Upper lobe of right lung (tissue), 1 donor: ENCODE results near the gene MOGAT3. TPM values are rescaled to one million over a fixed set of nuclear protein-coding genes. Genes with fewer than 3 reads are reported as not detected.
A peak's percentile ranks its signal among the peaks of the same experiment; 100 is the strongest.

Source experiments
- ATAC-seq: fragments of 200-7000 bp; cut with Tn5 transposase; one replicate; pipeline ENCODE4 v1.9.1; 2020; ENCODE audit warnings: mild to moderate bottlenecking, moderate library complexity
- DNase-seq: peaks from one replicate; pipeline ENCODE4 v3.0.0-alpha.2; 2020
- H3K27ac ChIP-seq: fragments of 200-600 bp; one replicate; pipeline ENCODE4 v1.8.0; 2022
- H3K27me3 ChIP-seq: fragments of 200-600 bp; one replicate; pipeline ENCODE4 v1.8.0; 2022; ENCODE audit warnings: mild to moderate bottlenecking
- H3K36me3 ChIP-seq: fragments of 200-600 bp; one replicate; pipeline ENCODE4 v1.8.0; 2022
- H3K4me1 ChIP-seq: fragments of 200-600 bp; one replicate; pipeline ENCODE4 v1.8.0; 2022
- H3K4me3 ChIP-seq: fragments of 200-600 bp; one replicate; pipeline ENCODE4 v1.8.0; 2022; ENCODE audit warnings: mild to moderate bottlenecking
- H3K9me3 ChIP-seq: fragments of 200-600 bp; one replicate; pipeline ENCODE4 v1.8.0; 2022
- CTCF ChIP-seq: fragments of 200-600 bp; IDR thresholded peaks from one replicate; pipeline ENCODE4 v1.8.0; 2022; ENCODE audit warnings: antibody characterized with exemption
- intact Hi-C: fragments of 100-400 bp; cut with DNase I; formaldehyde crosslinking; loops from one replicate; pipeline ENCODE4 v1.11.0; 2022
- total RNA-seq: library from RNA; stranded (reverse); fragmentation: NEBNext Ultra II Directional; extraction: Animal tissue kit (Norgen Biotek cat#: 25700); gene quantifications from one replicate; pipeline ENCODE4 v1.2.1, GENCODE V29; 2021
- donor health status: DM: no; HTN: yes; CAD: no; lungs with severe emphysema.

The MOGAT3 gene
- total RNA-seq, 1 donor from 2014 or later: not detected

GRCh38 chr7:101218236-101219125, 17.6 kb upstream of the MOGAT3 start:
- ATAC-seq (no peak), DNase-seq (no peak)
- Histone ChIP-seq H3K27ac (peak overlapping the region; percentile 88), H3K4me1 (peaks cover 16% of the 10 kb centered on the region), H3K4me3 (peak overlapping the region; percentile 95), H3K27me3 (no peaks in the 10 kb centered on the region), H3K36me3 (peaks cover 38% of the 10 kb centered on the region), H3K9me3 (no peaks in the 10 kb centered on the region)
- TF ChIP-seq CTCF: no peak
- intact Hi-C loops: no loop called here

GRCh38 chr7:101217388-101218235, 16.8 kb upstream of the MOGAT3 start, which contains the start of the genes PLOD3 and ZNHIT1:
TSS of gene PLOD3 (minus strand) at chr7:101217581. CDS start at chr7:101217274, 307 bp downstream.
TSS of gene ZNHIT1 (plus strand) at chr7:101218165. CDS start at chr7:101218196, 31 bp downstream.
- ATAC-seq: peak; percentile 92

GRCh38 chr7:101216860-101217387, 16.1 kb upstream of the MOGAT3 start:
- no peaks in the 10 kb centered on the region for H3K9me3 ChIP-seq
- no peaks in the 10 kb centered on the region for H3K27me3 ChIP-seq
- ATAC-seq: no peak
- intact Hi-C loops: no loop called here
- TF ChIP-seq CTCF: no peak
- H3K4me1 ChIP-seq: peaks cover 16% of the 10 kb centered on the region
- DNase-seq: no peak
- H3K36me3 ChIP-seq: peaks cover 34% of the 10 kb centered on the region
- H3K27ac ChIP-seq: peak overlapping the region; percentile 88
- H3K4me3 ChIP-seq: peak overlapping the region; percentile 95

More at GRCh38 chr7:101217388-101218235, 16.8 kb upstream of the MOGAT3 start, which contains the start of the genes PLOD3 and ZNHIT1:
- Histone ChIP-seq H3K27me3 (no peaks in the 10 kb centered on the region), H3K9me3 (no peaks in the 10 kb centered on the region), H3K4me1 (peaks cover 16% of the 10 kb centered on the region), H3K36me3 (peaks cover 38% of the 10 kb centered on the region), H3K27ac (peak within 1 kb of the TSS; percentile 88), H3K4me3 (peak within 1 kb of the TSS; percentile 95)
- DNase-seq: peak; percentile 96
- intact Hi-C loops: no loop called here
- TF ChIP-seq CTCF: peak; percentile 16

GRCh38 chr7:101216001-101216859, 15.4 kb upstream of the MOGAT3 start:
- TF ChIP-seq CTCF: no peak
- intact Hi-C loops: no loop called here

GRCh38 chr7:101212014-101212413, 11.2 kb upstream of the MOGAT3 start:
- no peak for TF ChIP-seq CTCF
- H3K4me3 ChIP-seq: no peak overlapping the region
- peaks cover 72% of the 10 kb centered on the region for H3K36me3 ChIP-seq
- no peak for DNase-seq
- peaks cover 9% of the 10 kb centered on the region for H3K4me1 ChIP-seq
- ATAC-seq: no peak
- H3K9me3 ChIP-seq: no peaks in the 10 kb centered on the region
- no peaks in the 10 kb centered on the region for H3K27me3 ChIP-seq
- intact Hi-C loops: no loop called here
- H3K27ac ChIP-seq: no peak overlapping the region

More at GRCh38 chr7:101216001-101216859, 15.4 kb upstream of the MOGAT3 start:
- DNase-seq (no peak), ATAC-seq (peak; percentile 8)
- Histone ChIP-seq H3K4me3 (peak overlapping the region; percentile 95), H3K27me3 (no peaks in the 10 kb centered on the region), H3K9me3 (no peaks in the 10 kb centered on the region), H3K36me3 (peaks cover 34% of the 10 kb centered on the region), H3K27ac (peak overlapping the region; percentile 88), H3K4me1 (peaks cover 16% of the 10 kb centered on the region)
